ENCODE results near the gene FMN2.

FMN2 gene

GRCh38 chr1:240497908-240498307, 406.2 kb downstream of the FMN2 start:
- peak overlapping the region; percentile 58; the same call in 1 of the 2 replicates for H2AFZ ChIP-seq (ENCODE audit: low read depth, low read length)
- H3K36me3 ChIP-seq (replicated peaks; ENCODE audit: low read depth, low read length) = no peaks in the 10 kb centered on the region
- H3K9ac ChIP-seq (ENCODE audit: low read length) = no peak overlapping the region
- no peak overlapping the region for H3K27ac ChIP-seq (ENCODE audit: low read length)
- peaks cover 6% of the 10 kb centered on the region; the same call in 1 of the 2 replicates for H3K27me3 ChIP-seq (ENCODE audit: low read depth, low read length)
- no peak overlapping the region for H3K4me3 ChIP-seq (ENCODE audit: low read length)
- no peaks in the 10 kb centered on the region for H3K9me3 ChIP-seq (ENCODE audit: insufficient read depth, low read length)
- TF ChIP-seq CTCF (IDR thresholded peaks at IDR 0.05; ENCODE audit: low read depth, low read length) = no peak
- no peak for TF ChIP-seq EZH2phosphoT487 (IDR thresholded peaks at IDR 0.05; ENCODE audit: low read depth)
- H3K4me1 ChIP-seq (ENCODE audit: low read length) = no peaks in the 10 kb centered on the region
- no peaks in the 10 kb centered on the region for H4K20me1 ChIP-seq (ENCODE audit: insufficient read depth, low read length)
- H3K79me2 ChIP-seq (ENCODE audit: low read length) = no peaks in the 10 kb centered on the region
- H3K4me2 ChIP-seq (ENCODE audit: low read length) = no peak overlapping the region

GRCh38 chr1:240498335-240498734, 406.7 kb downstream of the FMN2 start:
- H2AFZ ChIP-seq (ENCODE audit: low read depth, low read length) = 0 out of 2 replicates have a peak overlapping the region, but pooled peaks have one; percentile 58
- H3K79me2 ChIP-seq (ENCODE audit: low read length) = no peaks in the 10 kb centered on the region
- no peak overlapping the region for H3K4me2 ChIP-seq (ENCODE audit: low read length)
- no peak overlapping the region for H3K9ac ChIP-seq (ENCODE audit: low read length)
- no peaks in the 10 kb centered on the region for H4K20me1 ChIP-seq (ENCODE audit: insufficient read depth, low read length)
- no peak overlapping the region for H3K4me3 ChIP-seq (ENCODE audit: low read length)
- H3K9me3 ChIP-seq (ENCODE audit: insufficient read depth, low read length) = no peaks in the 10 kb centered on the region
- no peaks in the 10 kb centered on the region for H3K36me3 ChIP-seq (replicated peaks; ENCODE audit: low read depth, low read length)
- TF ChIP-seq CTCF (IDR thresholded peaks at IDR 0.05; ENCODE audit: low read depth, low read length) = no peak
- no peak for TF ChIP-seq EZH2phosphoT487 (IDR thresholded peaks at IDR 0.05; ENCODE audit: low read depth)
- peaks cover 7% of the 10 kb centered on the region; the same call in 1 of the 2 replicates for H3K27me3 ChIP-seq (ENCODE audit: low read depth, low read length)
- H3K27ac ChIP-seq (ENCODE audit: low read length) = no peak overlapping the region
- no peaks in the 10 kb centered on the region for H3K4me1 ChIP-seq (ENCODE audit: low read length)

DNA sequence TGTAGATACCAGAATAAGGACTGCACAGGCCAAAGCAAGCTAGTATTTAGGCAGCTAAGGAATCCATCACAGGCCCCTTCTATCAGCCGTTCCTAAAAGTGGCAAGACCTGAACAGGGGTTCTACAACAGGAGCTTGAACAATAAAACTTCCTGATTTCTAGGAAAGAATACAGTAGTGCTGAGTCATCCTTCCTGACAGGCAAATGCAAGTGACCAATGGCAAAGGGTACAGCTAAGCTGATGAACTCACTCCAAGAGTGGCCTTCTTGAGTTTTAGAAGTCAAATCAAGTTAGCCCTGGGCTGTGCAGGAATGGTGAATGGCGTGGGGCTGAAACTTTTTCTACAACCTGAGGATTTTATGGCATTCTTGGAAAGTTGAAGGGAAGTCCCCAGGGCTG, 407.3 kb downstream of the FMN2 start:
- Histone ChIP-seq H3K36me3 (replicated peaks; ENCODE audit: low read depth, low read length) (no peaks in the 10 kb centered on the region), H3K4me2 (ENCODE audit: low read length) (no peak overlapping the region), H3K4me3 (ENCODE audit: low read length) (no peak overlapping the region), H3K9ac (ENCODE audit: low read length) (no peak overlapping the region), H2AFZ (ENCODE audit: low read depth, low read length) (no peak overlapping the region), H3K9me3 (ENCODE audit: insufficient read depth, low read length) (no peaks in the 10 kb centered on the region), H3K27me3 (ENCODE audit: low read depth, low read length) (peaks cover 11% of the 10 kb centered on the region; the same call in 1 of the 2 replicates), H3K79me2 (ENCODE audit: low read length) (no peaks in the 10 kb centered on the region), H3K4me1 (ENCODE audit: low read length) (no peaks in the 10 kb centered on the region), H3K27ac (ENCODE audit: low read length) (no peak overlapping the region), H4K20me1 (ENCODE audit: insufficient read depth, low read length) (no peaks in the 10 kb centered on the region)
- TF ChIP-seq CTCF (IDR thresholded peaks at IDR 0.05; ENCODE audit: low read depth, low read length) (no peak), EZH2phosphoT487 (IDR thresholded peaks at IDR 0.05; ENCODE audit: low read depth) (no peak)

DNA sequence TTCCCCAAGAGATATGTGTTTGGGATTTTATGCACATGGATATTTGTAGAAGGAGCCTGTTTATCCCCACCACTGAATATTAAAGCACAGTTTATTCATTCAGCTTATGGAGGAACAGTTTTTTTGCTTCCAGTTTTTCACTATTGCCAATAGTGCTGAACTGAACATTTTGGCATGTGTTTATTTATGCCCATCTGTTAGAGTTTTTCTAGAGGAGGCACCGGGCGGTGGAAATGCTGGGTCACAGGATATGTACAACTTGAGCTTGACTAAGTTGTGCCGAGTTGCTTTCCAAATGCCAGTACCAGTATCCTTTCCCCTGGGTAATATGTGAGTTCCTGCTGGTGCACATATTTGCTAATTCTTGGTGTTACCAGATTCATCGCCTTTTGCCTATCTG, 409.0 kb downstream of the FMN2 start:
- Histone ChIP-seq H3K27ac (ENCODE audit: low read length) (no peak overlapping the region), H3K4me1 (ENCODE audit: low read length) (no peaks in the 10 kb centered on the region), H3K4me2 (ENCODE audit: low read length) (no peak overlapping the region)

More for the DNA sequence above, 409.0 kb downstream of the FMN2 start:
- Histone ChIP-seq H3K79me2 (ENCODE audit: low read length) (no peaks in the 10 kb centered on the region), H3K4me3 (ENCODE audit: low read length) (no peak overlapping the region), H3K36me3 (replicated peaks; ENCODE audit: low read depth, low read length) (no peaks in the 10 kb centered on the region), H3K27me3 (ENCODE audit: low read depth, low read length) (peaks cover 11% of the 10 kb centered on the region; the same call in 1 of the 2 replicates), H4K20me1 (ENCODE audit: insufficient read depth, low read length) (no peaks in the 10 kb centered on the region), H3K9ac (ENCODE audit: low read length) (no peak overlapping the region), H2AFZ (ENCODE audit: low read depth, low read length) (no peak overlapping the region), H3K9me3 (ENCODE audit: insufficient read depth, low read length) (no peaks in the 10 kb centered on the region)
- TF ChIP-seq CTCF (IDR thresholded peaks at IDR 0.05; ENCODE audit: low read depth, low read length) = no peak
